Umbilical cord (tissue), 2 donors: ENCODE data around the gene HIF3A. TPM values are rescaled to one million over a fixed set of nuclear protein-coding genes. Genes with fewer than 3 reads are reported as not detected.
A peak's percentile ranks its signal among the peaks of the same experiment; 100 is the strongest.

Experiments used
- DNase-seq: peaks from one replicate; pipeline ENCODE4 v3.0.0-alpha.2; 2015; ENCODE audit warnings: low spot score
- total RNA-seq: library from RNA; depleted of rRNA; stranded (reverse); fragments of >200 nt; gene quantifications from one replicate; pipeline ENCODE4 v1.2.3, GENCODE V29; 2014; ENCODE audit warnings: low replicate concordance; ENCODE audit not compliant: insufficient read depth

Gene HIF3A
- total RNA-seq, 1 donor from 2014 or later = 66.4 TPM

- DNase-seq = no peak
These were observed 85.0 kb downstream of the HIF3A start for GRCh38 chr19:46381756-46382345.

- no peak for DNase-seq
These were observed 86.5 kb downstream of the HIF3A start for GRCh38 chr19:46383171-46383815.

GRCh38 chr19:46383846-46384245 lies 87.0 kb downstream of the HIF3A start:
- DNase-seq = no peak

GRCh38 chr19:46384396-46384795 lies 87.6 kb downstream of the HIF3A start:
- DNase-seq = no peak

GRCh38 chr19:46385636-46386035 lies 88.8 kb downstream of the HIF3A start:
- DNase-seq = no peak

- DNase-seq = no peak
These were observed 89.3 kb downstream of the HIF3A start for GRCh38 chr19:46386151-46386550.

GRCh38 chr19:46386996-46387712 lies 90.3 kb downstream of the HIF3A start:
- DNase-seq = no peak

GRCh38 chr19:46387713-46388130 lies 90.9 kb downstream of the HIF3A start:
- DNase-seq = no peak

GRCh38 chr19:46388311-46389095 lies 91.7 kb downstream of the HIF3A start:
- no peak for DNase-seq

GRCh38 chr19:46390121-46390858 lies 93.4 kb downstream of the HIF3A start:
- DNase-seq = no peak

- no peak for DNase-seq
These were observed 94.0 kb downstream of the HIF3A start for GRCh38 chr19:46390866-46391265.

- no peak for DNase-seq
These were observed 94.7 kb downstream of the HIF3A start for GRCh38 chr19:46391296-46392251.

GRCh38 chr19:46392252-46392801 lies 95.5 kb downstream of the HIF3A start:
- DNase-seq = peak; percentile 40

- DNase-seq = no peak
These were observed 96.0 kb downstream of the HIF3A start for GRCh38 chr19:46392837-46393236.

Other genes starting within 250 kb of the HIF3A start
- not detected for gene IGFL3, start 172.4 kb upstream of the HIF3A start, total RNA-seq
- gene IGFL2, start 148.8 kb upstream of the HIF3A start, total RNA-seq = 35.6 TPM
- gene IGFL1, start 67.3 kb upstream of the HIF3A start, total RNA-seq = not detected
- gene PPP5C, start 50.0 kb downstream of the HIF3A start, total RNA-seq = 33.9 TPM
- 61.2 TPM for gene CCDC8, start 116.5 kb downstream of the HIF3A start, total RNA-seq
- gene PNMA8C, start 131.9 kb downstream of the HIF3A start, total RNA-seq = not detected
- gene PNMA8A, start 174.5 kb downstream of the HIF3A start, total RNA-seq = 10.4 TPM
- gene PNMA8B, start 198.8 kb downstream of the HIF3A start, total RNA-seq = 3.1 TPM